ENCODE measurements around the gene FZR1.

Gene FZR1

GRCh38 chr19:3474614-3475013 is 31.5 kb upstream of the FZR1 start:
- no peak for FAIRE-seq

GRCh38 chr19:3475449-3475848 is 30.7 kb upstream of the FZR1 start:
- no peak for FAIRE-seq

DNA sequence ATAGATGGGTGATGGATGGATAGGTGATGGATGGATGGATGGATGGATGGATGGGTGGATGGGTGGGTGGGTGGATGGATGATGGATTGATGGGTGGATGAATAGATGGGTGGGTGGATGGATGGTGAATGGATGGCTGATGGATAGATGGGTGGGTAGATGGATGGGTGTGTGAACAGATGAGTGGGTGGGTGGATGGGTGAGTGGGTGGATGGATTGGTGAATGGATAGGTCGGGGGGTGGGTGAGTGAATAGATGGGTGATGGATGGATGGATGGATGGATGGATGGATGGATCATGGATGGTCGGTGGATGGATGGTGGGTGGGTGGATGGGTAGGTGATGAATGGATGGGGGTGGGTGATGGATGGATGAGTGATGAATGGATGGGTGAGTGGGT is 29.3 kb upstream of the FZR1 start:
- FAIRE-seq: no peak

GRCh38 chr19:3477506-3477905 is 28.6 kb upstream of the FZR1 start:
- no peak for FAIRE-seq

DNA sequence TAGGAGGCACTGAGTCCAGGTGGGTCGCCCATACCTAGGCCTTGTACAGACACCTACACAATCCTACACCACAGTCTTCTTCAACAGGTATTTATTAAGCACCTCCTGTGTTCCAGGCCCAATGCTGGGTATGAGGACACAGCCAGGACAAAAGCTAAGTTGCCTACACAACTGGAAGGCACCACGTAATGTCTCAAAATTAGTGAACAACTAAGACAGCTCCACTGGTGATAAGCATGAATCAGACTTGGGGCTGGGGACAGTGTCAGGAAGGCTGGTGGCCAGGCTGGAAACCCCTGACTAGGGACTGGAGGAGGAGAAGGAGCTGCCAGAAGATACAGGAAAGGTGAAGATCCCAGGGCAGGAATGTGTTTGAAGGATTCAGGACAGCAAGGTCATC is 28.2 kb upstream of the FZR1 start:
- FAIRE-seq: no peak

DNA sequence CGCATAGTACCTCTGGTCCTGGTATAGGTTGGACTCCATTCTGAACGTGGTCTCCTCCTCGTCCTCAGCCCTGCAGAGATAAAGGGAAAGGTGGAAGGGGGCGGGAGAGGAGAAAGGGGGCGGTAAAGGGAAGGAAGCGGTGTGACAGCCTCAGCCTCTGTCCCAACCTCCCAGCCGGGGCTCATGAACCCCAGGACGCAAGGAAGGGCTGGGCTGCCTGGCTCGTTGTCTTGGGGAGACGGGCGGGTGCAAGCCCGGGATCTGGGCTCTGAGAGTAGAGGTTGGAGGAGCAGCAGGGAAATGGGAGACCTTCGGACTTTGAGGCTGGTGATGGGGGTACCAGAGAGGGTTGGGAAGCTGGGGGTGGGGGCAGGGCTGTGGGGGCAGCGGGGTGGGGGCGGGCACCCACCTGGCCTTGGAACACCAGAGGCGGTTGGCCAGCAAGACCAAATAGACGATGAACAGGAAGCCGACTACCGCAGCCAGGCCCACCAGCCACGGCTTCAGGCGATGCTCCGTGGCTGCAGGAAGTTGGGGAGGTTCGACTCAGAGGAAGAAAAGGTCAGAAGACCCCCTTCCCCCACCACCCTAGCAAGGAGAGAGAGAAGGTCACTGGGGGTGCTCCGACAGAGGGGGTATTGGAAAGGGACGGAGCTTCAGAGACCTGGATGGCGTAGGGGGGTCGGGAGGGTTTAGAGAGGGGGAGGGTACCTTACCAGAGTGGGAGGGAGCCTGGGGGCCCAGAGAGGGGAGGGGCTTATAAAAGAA is 27.5 kb upstream of the FZR1 start:
- no peak for FAIRE-seq

GRCh38 chr19:3479177-3479833 is 26.8 kb upstream of the FZR1 start:
- no peak for FAIRE-seq

DNA sequence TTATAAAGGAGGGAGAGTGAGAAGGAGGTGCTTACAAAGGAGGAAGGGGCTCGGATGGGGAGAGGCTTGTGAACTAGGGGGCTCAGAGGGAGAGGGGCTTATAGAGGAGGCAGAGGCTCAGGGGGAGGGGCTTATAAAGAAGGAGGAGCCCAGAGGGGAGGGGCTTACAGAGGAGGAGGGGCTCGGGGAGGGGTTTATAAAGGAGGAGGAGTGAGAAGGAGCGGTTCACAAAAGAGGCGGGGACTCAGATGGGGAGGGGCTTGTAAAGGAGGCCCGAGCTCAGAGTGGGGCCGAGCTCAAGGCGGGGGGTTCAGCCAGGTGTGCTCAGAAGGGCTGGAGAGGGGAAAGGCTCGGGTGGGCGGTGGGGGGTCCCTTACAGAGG is 26.3 kb upstream of the FZR1 start:
- FAIRE-seq: no peak

DNA sequence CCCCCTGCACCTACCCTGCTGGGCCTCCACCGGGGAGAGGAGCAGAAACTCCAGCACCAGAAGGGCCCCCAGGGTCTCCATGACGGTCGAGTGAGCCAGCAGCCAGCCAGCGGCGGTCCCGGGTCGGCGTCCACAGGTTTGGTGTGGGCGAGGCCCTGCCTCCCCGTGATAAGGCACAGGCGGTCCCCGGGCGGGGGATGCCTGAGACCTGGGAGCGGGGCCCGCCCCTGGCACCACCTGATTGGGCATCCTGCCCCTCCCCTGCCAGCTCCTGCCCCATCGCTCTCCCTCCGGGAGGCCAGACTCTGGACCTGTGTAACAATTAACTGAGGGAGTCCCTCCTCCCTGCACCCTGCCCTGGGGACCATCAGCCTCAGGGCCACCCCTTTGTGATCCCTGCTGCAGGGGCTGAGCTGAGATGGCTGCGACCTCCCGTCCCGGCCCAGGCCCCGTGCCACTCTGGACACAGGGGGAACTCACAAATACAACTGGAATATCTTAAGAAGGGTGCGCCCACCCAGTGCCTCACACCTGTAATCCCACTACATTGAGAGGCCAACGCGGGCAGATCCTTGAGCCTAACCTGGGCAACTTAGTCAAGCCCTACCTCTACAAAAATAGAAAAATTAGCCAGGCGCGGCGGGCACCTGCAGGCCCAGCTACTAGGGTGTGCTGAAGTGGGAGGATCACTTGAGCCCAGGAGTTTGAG is 25.6 kb upstream of the FZR1 start, which contains the start of gene SMIM24:
Gene SMIM24, minus strand, starts transcription at position 143 of the 709 bp plus-strand sequence. Its CDS starts 62 bp downstream, at position 81.
- no peak for FAIRE-seq

DNA sequence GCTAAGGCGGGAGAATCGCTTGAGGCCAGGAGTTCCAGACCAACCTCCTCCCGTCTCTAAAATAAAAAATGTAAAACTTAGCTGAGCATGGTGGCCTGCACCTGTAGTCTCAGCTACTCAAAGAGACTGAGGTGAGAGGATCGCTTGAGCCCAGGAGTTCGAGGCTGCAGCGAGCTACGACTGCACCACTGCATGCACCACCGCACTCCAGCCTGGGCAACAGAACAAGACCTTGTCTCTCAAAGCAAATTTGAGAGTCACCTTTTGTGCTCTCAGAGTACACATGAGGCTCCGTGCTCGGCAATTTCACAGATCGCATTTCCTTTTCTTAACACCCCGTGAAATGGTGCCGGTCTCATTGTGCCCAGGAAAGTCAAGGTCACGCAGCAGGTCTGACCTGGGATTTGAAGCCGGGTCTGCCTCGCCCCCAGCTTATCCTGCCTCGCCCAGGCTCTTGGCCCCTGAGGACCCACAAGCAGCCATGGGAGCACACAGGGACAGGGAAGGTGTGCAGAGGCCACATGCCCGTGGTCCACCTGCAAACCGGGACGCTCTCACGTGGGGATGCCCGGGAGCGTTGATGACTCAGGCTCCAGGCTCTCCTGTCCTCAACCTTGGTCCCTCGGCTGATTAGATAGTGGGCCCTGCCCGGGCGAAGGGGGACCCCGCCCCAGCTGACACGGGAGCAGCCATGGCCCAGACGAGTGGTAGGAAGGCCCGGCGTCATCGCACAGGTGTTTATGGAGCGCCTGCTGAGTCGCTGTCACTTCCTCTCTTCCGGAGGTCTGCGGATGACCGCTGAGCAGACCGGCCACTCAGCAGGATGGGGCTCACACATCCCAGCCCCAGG is 24.6 kb upstream of the FZR1 start:
- FAIRE-seq: no peak

- no peak for FAIRE-seq
Measured at GRCh38 chr19:3482507-3483225, 23.4 kb upstream of the FZR1 start.

DNA sequence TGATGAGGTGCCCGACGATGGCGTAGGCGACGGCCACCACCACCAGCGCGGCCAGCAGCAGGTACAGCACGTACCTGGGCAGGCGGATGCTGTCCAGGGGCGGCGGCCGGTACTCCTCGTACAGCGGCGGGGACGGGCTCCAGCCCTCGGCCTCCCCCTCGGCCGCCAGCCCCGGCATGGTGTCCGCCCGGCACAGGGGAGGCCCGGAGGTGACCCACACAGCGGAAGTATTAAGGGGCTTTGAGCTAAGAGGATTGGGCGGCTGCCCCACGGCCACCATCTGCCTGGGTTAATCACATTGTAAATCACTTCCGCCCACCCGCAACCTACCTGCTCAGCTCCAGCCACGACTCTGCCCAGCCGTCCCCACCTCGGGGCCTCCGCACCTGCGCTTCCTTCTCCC is 22.9 kb upstream of the FZR1 start, which contains the start of gene SMIM44:
Gene SMIM44, minus strand, starts transcription at position 216 of the 403 bp plus-strand sequence. Its CDS starts 38 bp downstream, at position 178.
- FAIRE-seq: no peak

DNA sequence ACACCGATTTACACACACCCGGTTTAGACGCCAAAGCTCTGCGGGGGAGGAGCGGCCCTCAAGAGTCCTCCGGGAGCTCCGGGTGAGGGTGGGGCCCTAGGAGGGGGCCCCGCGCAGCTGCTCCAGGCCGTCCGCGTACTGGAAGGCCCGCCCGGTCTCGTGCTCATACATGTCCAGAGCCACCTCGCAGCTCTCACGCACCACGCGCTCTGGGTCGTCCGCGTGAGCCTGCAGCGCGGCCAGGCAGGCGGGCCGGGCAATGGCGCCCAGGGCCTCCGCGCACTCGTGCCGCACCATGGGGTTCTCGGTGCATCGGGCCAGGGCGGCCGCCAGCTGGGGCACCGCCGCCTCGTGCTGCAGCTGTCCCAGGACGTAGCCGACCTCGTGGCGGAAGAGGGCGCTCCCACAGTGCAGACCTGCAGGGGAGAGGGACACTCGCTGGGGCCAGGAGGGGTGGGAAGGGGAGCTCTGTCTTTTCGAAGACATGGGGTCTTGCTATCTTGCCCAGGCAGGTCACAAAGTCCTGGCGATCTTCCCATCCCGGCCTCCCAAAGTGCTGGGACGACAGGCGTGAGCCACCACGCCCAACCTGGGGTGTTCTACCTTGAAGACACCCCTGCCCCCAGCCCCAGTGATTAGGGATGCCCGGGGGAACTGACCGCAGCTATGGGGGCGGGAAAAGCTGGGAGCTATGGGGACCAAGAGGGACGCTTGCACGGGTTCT is 14.6 kb upstream of the FZR1 start:
- FAIRE-seq: no peak

GRCh38 chr19:3492131-3492839 is 13.8 kb upstream of the FZR1 start:
- FAIRE-seq: no peak

DNA sequence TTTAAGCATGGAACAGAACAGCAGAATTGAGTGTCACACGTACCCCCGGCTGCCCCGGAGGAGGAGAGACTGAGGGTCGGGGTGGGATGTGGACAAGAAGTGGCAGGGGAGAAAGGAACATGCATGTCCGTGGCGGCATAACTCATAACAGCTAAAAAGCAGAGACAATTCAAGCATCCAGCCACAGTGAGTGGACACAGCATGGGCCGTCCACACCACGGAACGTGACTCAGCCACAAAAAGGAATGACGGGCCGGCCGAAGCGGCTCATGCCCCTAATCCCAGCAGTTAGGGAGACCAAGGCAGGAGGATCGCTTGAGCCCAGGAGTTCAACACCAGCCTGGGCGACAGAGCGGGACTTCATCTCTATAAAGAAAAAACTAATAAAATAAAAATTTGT is 13.2 kb upstream of the FZR1 start:
- no peak for FAIRE-seq

- FAIRE-seq: no peak
Measured at GRCh38 chr19:3493651-3494050, 12.5 kb upstream of the FZR1 start.

GRCh38 chr19:3494051-3494450 is 12.1 kb upstream of the FZR1 start:
- FAIRE-seq: no peak

- FAIRE-seq: no peak
Measured at GRCh38 chr19:3494559-3494958, 11.6 kb upstream of the FZR1 start.

GRCh38 chr19:3496392-3497273 is 9.5 kb upstream of the FZR1 start:
- FAIRE-seq: no peak

Measured in TTC549 (cell line).